SU-DHL-6 (cell line): Measurements from ENCODE around the gene SIRPG.

ENCODE experiments used
- CTCF ChIP-seq: fragments of 200-600 bp; sonication (generic); IDR thresholded peaks from one replicate; pipeline ENCODE4 v1.5.1; 2017; ENCODE audit warnings: antibody characterized with exemption, mild to moderate bottlenecking, low read length, moderate library complexity; ENCODE audit not compliant: insufficient read depth, poor library complexity, severe bottlenecking
- EZH2phosphoT487 ChIP-seq: fragments of 200-600 bp; sonication (generic), shearing (Covaris generic); conservative IDR thresholded peaks from 2 replicates; pipeline ENCODE4 v1.6.1; 2018; ENCODE audit warnings: mild to moderate bottlenecking, antibody characterized with exemption, low read length, moderate library complexity, mixed read lengths

GRCh38 chr20:1706079-1706478 lies 48.5 kb upstream of the SIRPG start:
- TF ChIP-seq EZH2phosphoT487 (no peak), CTCF (no peak)
